Measurements from ENCODE around the gene ITGAL. TPM values are rescaled to one million over a fixed set of nuclear protein-coding genes. Genes with fewer than 3 reads are reported as not detected.

The ITGAL gene
- polyA plus RNA-seq, 1 donor (not counting 4 experiments of a cell fraction or from before 2014, with no cell fraction given), result not detected

DNA sequence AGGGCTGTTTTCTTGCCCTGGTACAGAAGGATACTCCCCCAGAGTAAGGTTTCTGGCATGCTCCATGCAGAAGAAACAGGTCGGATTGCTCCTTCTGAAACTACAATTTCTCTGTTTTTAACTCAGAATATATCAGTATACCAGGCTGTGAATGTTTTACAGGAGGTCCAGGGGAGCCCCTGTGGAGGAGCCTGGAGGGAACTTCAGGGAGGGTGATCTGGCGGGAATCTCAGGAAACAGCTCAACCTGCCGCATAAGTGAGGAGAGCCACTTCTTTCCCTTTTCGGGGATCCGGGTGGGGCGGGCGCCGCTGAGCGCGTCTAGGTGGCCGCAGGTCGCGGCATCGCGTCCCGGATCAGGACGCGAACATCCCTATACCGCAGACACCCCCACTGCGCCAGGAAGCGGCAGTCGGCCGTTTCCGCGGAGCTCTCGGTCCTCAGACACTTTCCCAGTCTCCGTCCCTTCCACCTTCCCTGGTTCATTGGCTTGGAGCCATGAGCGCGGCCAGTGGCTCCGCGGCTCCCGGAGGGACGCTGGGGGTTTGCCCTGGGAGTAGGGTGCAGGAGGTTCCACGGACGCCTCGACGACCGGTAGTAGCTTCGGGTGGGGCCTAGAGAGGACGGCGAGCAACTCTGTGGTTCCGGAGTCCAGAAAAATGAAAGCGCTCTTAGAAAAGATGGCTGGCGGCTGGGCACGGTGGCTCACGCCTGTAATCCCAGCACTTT is 88.7 kb downstream of the ITGAL start:
- DNase-seq (ENCODE audit: low read depth, low spot score) (no peak), FAIRE-seq (no peak)
- H3K27me3 ChIP-seq (ENCODE audit: control insufficient read depth, extremely low read depth, insufficient read depth, low read length), result no peaks in the 10 kb centered on the region
- H4K20me1 ChIP-seq (ENCODE audit: control insufficient read depth, extremely low read depth, insufficient read depth, low read length), result no peaks in the 10 kb centered on the region
- H3K9me1 ChIP-seq (ENCODE audit: control insufficient read depth, extremely low read depth, insufficient read depth, low read length), result no peaks in the 10 kb centered on the region
- H3K27ac ChIP-seq (ENCODE audit: control insufficient read depth, insufficient read depth, low read length), result no peak overlapping the region
- peak overlapping the region; percentile 69 for H3K4me2 ChIP-seq (ENCODE audit: control insufficient read depth, extremely low read depth, insufficient read depth, low read depth, low read length)
- no peaks in the 10 kb centered on the region for H3K9me3 ChIP-seq (ENCODE audit: control insufficient read depth, low read depth, low read length)
- peaks cover 10% of the 10 kb centered on the region for H3K79me2 ChIP-seq (ENCODE audit: control insufficient read depth, insufficient read depth, low read length)
- peaks cover 0 to under 1% of the 10 kb centered on the region in 2 experiments for H3K36me3 ChIP-seq (ENCODE audit: control insufficient read depth in 2 of 2, extremely low read depth in 1 of 2, insufficient read depth in 2 of 2, low read length in 2 of 2)
- dilution Hi-C loops (cut with MboI; ENCODE audit: extremely low pct_ligation_motif_present, low sequenced_read_pairs), result no loop called here
- H3K4me1 ChIP-seq (ENCODE audit: control insufficient read depth, extremely low read depth, insufficient read depth, low read length), result peaks cover 11% of the 10 kb centered on the region
- peak overlapping the region; percentile 56 for H3K9ac ChIP-seq (ENCODE audit: control insufficient read depth, extremely low read depth, insufficient read depth, low read length)
- TF ChIP-seq EZH2 (IDR thresholded peaks at IDR 0.05; ENCODE audit: low read length), result no peak
- TF ChIP-seq, protein P1, sequence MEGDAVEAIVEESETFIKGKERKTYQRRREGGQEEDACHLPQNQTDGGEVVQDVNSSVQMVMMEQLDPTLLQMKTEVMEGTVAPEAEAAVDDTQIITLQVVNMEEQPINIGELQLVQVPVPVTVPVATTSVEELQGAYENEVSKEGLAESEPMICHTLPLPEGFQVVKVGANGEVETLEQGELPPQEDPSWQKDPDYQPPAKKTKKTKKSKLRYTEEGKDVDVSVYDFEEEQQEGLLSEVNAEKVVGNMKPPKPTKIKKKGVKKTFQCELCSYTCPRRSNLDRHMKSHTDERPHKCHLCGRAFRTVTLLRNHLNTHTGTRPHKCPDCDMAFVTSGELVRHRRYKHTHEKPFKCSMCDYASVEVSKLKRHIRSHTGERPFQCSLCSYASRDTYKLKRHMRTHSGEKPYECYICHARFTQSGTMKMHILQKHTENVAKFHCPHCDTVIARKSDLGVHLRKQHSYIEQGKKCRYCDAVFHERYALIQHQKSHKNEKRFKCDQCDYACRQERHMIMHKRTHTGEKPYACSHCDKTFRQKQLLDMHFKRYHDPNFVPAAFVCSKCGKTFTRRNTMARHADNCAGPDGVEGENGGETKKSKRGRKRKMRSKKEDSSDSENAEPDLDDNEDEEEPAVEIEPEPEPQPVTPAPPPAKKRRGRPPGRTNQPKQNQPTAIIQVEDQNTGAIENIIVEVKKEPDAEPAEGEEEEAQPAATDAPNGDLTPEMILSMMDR (optimal IDR thresholded peaks at IDR 0.05 in 1 of 3, IDR thresholded peaks at IDR 0.05 in 1 of 3, conservative IDR thresholded peaks at IDR 0.05 in 1 of 3; ENCODE audit: extremely low read depth in 1 of 3, insufficient read depth in 2 of 3, low read length in 3 of 3), result no peak
- peak overlapping the region; percentile 5 to 56 (median 25) for H3K4me3 ChIP-seq (ENCODE audit: control insufficient read depth in 2 of 3, extremely low read depth in 1 of 3, insufficient read depth in 2 of 3, low read depth in 1 of 3, low read length in 3 of 3)
- H2AFZ ChIP-seq (ENCODE audit: control insufficient read depth, low read length), result peak overlapping the region; percentile 84

DNA sequence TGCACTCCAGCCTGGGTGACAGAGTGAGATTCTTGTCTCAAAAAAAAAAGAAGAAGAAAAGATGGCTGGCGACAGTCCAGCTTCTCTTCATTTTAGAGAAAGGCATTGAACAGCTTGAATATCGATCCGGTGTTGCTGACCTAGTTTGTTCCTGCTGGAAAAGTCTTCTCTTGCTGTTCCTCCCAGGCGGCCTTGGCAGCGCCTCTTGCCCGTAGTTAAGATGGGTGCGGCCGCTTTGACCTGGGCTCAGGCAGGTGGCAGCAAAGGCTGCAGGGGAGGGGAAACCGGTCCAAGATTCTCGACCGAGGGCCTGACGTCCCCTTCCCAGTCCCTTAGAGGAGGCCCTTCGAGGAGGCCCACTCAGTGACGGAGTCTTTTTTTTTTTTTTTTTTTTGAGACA is 89.5 kb downstream of the ITGAL start:
- H2AFZ ChIP-seq (ENCODE audit: control insufficient read depth, low read length), result no peak overlapping the region
- TF ChIP-seq EZH2 (IDR thresholded peaks at IDR 0.05; ENCODE audit: low read length), result no peak
- TF ChIP-seq, protein P1 (optimal IDR thresholded peaks at IDR 0.05 in 1 of 3, IDR thresholded peaks at IDR 0.05 in 1 of 3, conservative IDR thresholded peaks at IDR 0.05 in 1 of 3; ENCODE audit: extremely low read depth in 1 of 3, insufficient read depth in 2 of 3, low read length in 3 of 3), result no peak
- H3K9me3 ChIP-seq (ENCODE audit: control insufficient read depth, low read depth, low read length), result no peaks in the 10 kb centered on the region
- H4K20me1 ChIP-seq (ENCODE audit: control insufficient read depth, extremely low read depth, insufficient read depth, low read length), result no peaks in the 10 kb centered on the region
- no peak overlapping the region for H3K9ac ChIP-seq (ENCODE audit: control insufficient read depth, extremely low read depth, insufficient read depth, low read length)
- FAIRE-seq, result no peak
- peaks cover 7% of the 10 kb centered on the region for H3K79me2 ChIP-seq (ENCODE audit: control insufficient read depth, insufficient read depth, low read length)
- dilution Hi-C loops (cut with MboI; ENCODE audit: extremely low pct_ligation_motif_present, low sequenced_read_pairs), result no loop called here
- H3K9me1 ChIP-seq (ENCODE audit: control insufficient read depth, extremely low read depth, insufficient read depth, low read length), result no peaks in the 10 kb centered on the region
- H3K27ac ChIP-seq (ENCODE audit: control insufficient read depth, insufficient read depth, low read length), result no peak overlapping the region
- H3K4me2 ChIP-seq (ENCODE audit: control insufficient read depth, extremely low read depth, insufficient read depth, low read depth, low read length), result no peak overlapping the region
- H3K4me1 ChIP-seq (ENCODE audit: control insufficient read depth, extremely low read depth, insufficient read depth, low read length), result peaks cover 11% of the 10 kb centered on the region
- no peaks in the 10 kb centered on the region for H3K27me3 ChIP-seq (ENCODE audit: control insufficient read depth, extremely low read depth, insufficient read depth, low read length)
- DNase-seq (ENCODE audit: low read depth, low spot score), result no peak
- no peak overlapping the region for H3K4me3 ChIP-seq (ENCODE audit: control insufficient read depth in 2 of 3, extremely low read depth in 1 of 3, insufficient read depth in 2 of 3, low read depth in 1 of 3, low read length in 3 of 3)
- no peaks in the 10 kb centered on the region for H3K36me3 ChIP-seq (ENCODE audit: control insufficient read depth in 2 of 2, extremely low read depth in 1 of 2, insufficient read depth in 2 of 2, low read length in 2 of 2)

All from keratinocyte (primary cell).